GM23338 (cell line): Measurements from ENCODE around the gene ADORA3. TPM values are rescaled to one million over a fixed set of nuclear protein-coding genes. Genes with fewer than 3 reads are reported as not detected.

Source experiments
- ATAC-seq: fragments of 200-7000 bp; cut with Tn5 transposase; 3 replicates; pipeline ENCODE4 v1.9.1; 2020
- DNase-seq: peaks from one replicate; pipeline ENCODE4 v3.0.0-alpha.2; 2015; ENCODE audit warnings: low spot score
- H2AFZ ChIP-seq: fragments of 200-600 bp; sonication (generic); 2 replicates; pipeline ENCODE4 v1.8.0; 2016; ENCODE audit warnings: antibody characterized with exemption, mild to moderate bottlenecking, moderate library complexity
- H3F3A ChIP-seq: fragments of 200-600 bp; sonication (generic); replicated peaks from 2 replicates; pipeline ENCODE4 v1.8.0; 2017; ENCODE audit warnings: antibody characterized with exemption, mixed run types, low read depth
- H3K27ac ChIP-seq: fragments of 200-600 bp; sonication (generic); 2 replicates; pipeline ENCODE4 v1.6.1; 2016; ENCODE audit warnings: low read depth
- H3K27me3 ChIP-seq: fragments of 200-600 bp; sonication (generic); 2 replicates; pipeline ENCODE4 v1.8.0; 2016; ENCODE audit warnings: mild to moderate bottlenecking, mixed run types, moderate library complexity; ENCODE audit not compliant: insufficient read depth
- H3K36me3 ChIP-seq: fragments of 200-600 bp; sonication (generic); 2 replicates; pipeline ENCODE4 v1.8.0; 2016; ENCODE audit warnings: mild to moderate bottlenecking; ENCODE audit not compliant: insufficient read depth
- H3K4me1 ChIP-seq: fragments of 200-600 bp; sonication (generic); 2 replicates; pipeline ENCODE4 v1.8.0; 2016; ENCODE audit warnings: mild to moderate bottlenecking, moderate library complexity; ENCODE audit not compliant: insufficient read depth
- H3K4me2 ChIP-seq: fragments of 200-600 bp; sonication (generic); 2 replicates; pipeline ENCODE4 v1.7.1; 2017; ENCODE audit warnings: mixed run types
- H3K4me3 ChIP-seq: fragments of 200-600 bp; sonication (generic); 2 replicates; pipeline ENCODE4 v1.6.1; 2016; ENCODE audit warnings: mixed run types
- H3K79me2 ChIP-seq: fragments of 200-600 bp; sonication (generic); replicated peaks from 2 replicates; pipeline ENCODE4 v1.8.0; 2017; ENCODE audit warnings: mild to moderate bottlenecking; ENCODE audit not compliant: insufficient read depth
- H3K9me2 ChIP-seq: fragments of 200-600 bp; sonication (generic); 2 replicates; pipeline ENCODE4 v1.8.0; 2017; ENCODE audit not compliant: insufficient read depth
- H4K20me1 ChIP-seq: fragments of 200-600 bp; sonication (generic); replicated peaks from 2 replicates; pipeline ENCODE4 v1.8.0; 2017; ENCODE audit warnings: mild to moderate bottlenecking; ENCODE audit not compliant: insufficient read depth
- H3K27ac Mint-ChIP-seq: 2 replicates; pipeline ENCODE4 v1.8.0; 2020; ENCODE audit warnings: inconsistent platforms, mild to moderate bottlenecking, moderate library complexity, mixed read lengths
- H3K27me3 Mint-ChIP-seq: 3 replicates; pipeline ENCODE4 v1.8.0; 2022; ENCODE audit warnings: low read depth, mild to moderate bottlenecking, moderate library complexity, mixed read lengths, inconsistent platforms; ENCODE audit not compliant: insufficient read depth, poor library complexity
- H3K36me3 Mint-ChIP-seq: 3 replicates; pipeline ENCODE4 v1.8.0; 2021; ENCODE audit warnings: low read depth, mild to moderate bottlenecking, inconsistent platforms, moderate library complexity, mixed read lengths
- H3K4me1 Mint-ChIP-seq: 3 replicates; pipeline ENCODE4 v1.8.0; 2020; ENCODE audit warnings: mild to moderate bottlenecking, inconsistent platforms, mixed read lengths
- H3K4me3 Mint-ChIP-seq: 3 replicates; pipeline ENCODE4 v1.8.0; 2021; ENCODE audit warnings: moderate library complexity, mild to moderate bottlenecking, inconsistent platforms, mixed read lengths
- H3K9me3 Mint-ChIP-seq: 3 replicates; pipeline ENCODE4 v1.8.0; 2020; ENCODE audit warnings: moderate library complexity, mild to moderate bottlenecking, inconsistent platforms, mixed read lengths
- CTCF ChIP-seq, 2 experiments: fragments of 200-600 bp in 1 of 2; sonication (generic) in 1 of 2; conservative IDR thresholded peaks; 2 replicates each; pipeline versions ENCODE4 v1.5.1 to v1.6.1; 2016 to 2017; ENCODE audit warnings: antibody characterized with exemption in 2 of 2, low read depth in 2 of 2, mild to moderate bottlenecking in 2 of 2, moderate library complexity in 1 of 2
- EZH2 ChIP-seq: fragments of 200-600 bp; sonication (generic); IDR thresholded peaks from one replicate; pipeline ENCODE4 v1.8.0; 2017; ENCODE audit warnings: antibody characterized with exemption, mild to moderate bottlenecking, low read depth; ENCODE audit not compliant: unreplicated experiment
- EZH2phosphoT487 ChIP-seq: fragments of 200-600 bp; sonication (generic); IDR thresholded peaks from one replicate; pipeline ENCODE4 v1.8.1; 2018; ENCODE audit warnings: antibody characterized with exemption; ENCODE audit not compliant: unreplicated experiment
- NANOG ChIP-seq: IDR thresholded peaks from 2 replicates; pipeline ENCODE4 v1.6.1; 2016; ENCODE audit warnings: antibody characterized with exemption, borderline replicate concordance
- REST ChIP-seq: IDR thresholded peaks from one replicate; pipeline ENCODE4 v1.6.1; 2018; ENCODE audit warnings: antibody characterized with exemption; ENCODE audit not compliant: unreplicated experiment
- STAT1 ChIP-seq: IDR thresholded peaks from one replicate; pipeline ENCODE4 v1.6.1; 2016; ENCODE audit warnings: antibody characterized with exemption; ENCODE audit not compliant: unreplicated experiment
- ZNF114 ChIP-seq: fragments of 250-450 bp; sonication (Bioruptor Pico); IDR thresholded peaks from 2 replicates; pipeline ENCODE4 v1.5.0; 2020; ENCODE audit warnings: mild to moderate bottlenecking, moderate library complexity
- polyA plus RNA-seq: library from polyadenylated mRNA; unstranded; fragments of >200 nt; fragmentation: Nextera tagmentation; extraction: Ambion mirVana; gene quantifications from 2 replicates; pipeline ENCODE4 v1.2.1, GENCODE V29; 2016
- total RNA-seq: library from RNA; depleted of rRNA; stranded (reverse); fragments of >200 nt; shearing (Covaris generic); gene quantifications from 2 replicates; pipeline ENCODE4 v1.2.3, GENCODE V29; 2014
- TF ChIP-seq, protein P1 (sequence below): fragments of 250-450 bp; sonication (Bioruptor Pico); IDR thresholded peaks from 2 replicates; pipeline ENCODE4 v1.5.0; 2020; ENCODE audit warnings: mild to moderate bottlenecking, moderate library complexity
- TF ChIP-seq, protein P2 (sequence below): IDR thresholded peaks from 2 replicates; pipeline ENCODE4 v1.6.1; 2016; ENCODE audit warnings: antibody characterized with exemption

ADORA3 gene
- total and polyA plus RNA-seq, 2 experiments from 2014 or later: not detected

GRCh38 chr1:111471012-111471411 lies 32.4 kb downstream of the ADORA3 start:
- H3K79me2 ChIP-seq: no peaks in the 10 kb centered on the region
- Mint-ChIP-seq H3K27ac (no peak overlapping the region), H3K4me1 (no peaks in the 10 kb centered on the region), H3K27me3 (no peaks in the 10 kb centered on the region), H3K9me3 (no peaks in the 10 kb centered on the region), H3K4me3 (no peak overlapping the region), H3K36me3 (no peaks in the 10 kb centered on the region)
- TF ChIP-seq, protein P1, sequence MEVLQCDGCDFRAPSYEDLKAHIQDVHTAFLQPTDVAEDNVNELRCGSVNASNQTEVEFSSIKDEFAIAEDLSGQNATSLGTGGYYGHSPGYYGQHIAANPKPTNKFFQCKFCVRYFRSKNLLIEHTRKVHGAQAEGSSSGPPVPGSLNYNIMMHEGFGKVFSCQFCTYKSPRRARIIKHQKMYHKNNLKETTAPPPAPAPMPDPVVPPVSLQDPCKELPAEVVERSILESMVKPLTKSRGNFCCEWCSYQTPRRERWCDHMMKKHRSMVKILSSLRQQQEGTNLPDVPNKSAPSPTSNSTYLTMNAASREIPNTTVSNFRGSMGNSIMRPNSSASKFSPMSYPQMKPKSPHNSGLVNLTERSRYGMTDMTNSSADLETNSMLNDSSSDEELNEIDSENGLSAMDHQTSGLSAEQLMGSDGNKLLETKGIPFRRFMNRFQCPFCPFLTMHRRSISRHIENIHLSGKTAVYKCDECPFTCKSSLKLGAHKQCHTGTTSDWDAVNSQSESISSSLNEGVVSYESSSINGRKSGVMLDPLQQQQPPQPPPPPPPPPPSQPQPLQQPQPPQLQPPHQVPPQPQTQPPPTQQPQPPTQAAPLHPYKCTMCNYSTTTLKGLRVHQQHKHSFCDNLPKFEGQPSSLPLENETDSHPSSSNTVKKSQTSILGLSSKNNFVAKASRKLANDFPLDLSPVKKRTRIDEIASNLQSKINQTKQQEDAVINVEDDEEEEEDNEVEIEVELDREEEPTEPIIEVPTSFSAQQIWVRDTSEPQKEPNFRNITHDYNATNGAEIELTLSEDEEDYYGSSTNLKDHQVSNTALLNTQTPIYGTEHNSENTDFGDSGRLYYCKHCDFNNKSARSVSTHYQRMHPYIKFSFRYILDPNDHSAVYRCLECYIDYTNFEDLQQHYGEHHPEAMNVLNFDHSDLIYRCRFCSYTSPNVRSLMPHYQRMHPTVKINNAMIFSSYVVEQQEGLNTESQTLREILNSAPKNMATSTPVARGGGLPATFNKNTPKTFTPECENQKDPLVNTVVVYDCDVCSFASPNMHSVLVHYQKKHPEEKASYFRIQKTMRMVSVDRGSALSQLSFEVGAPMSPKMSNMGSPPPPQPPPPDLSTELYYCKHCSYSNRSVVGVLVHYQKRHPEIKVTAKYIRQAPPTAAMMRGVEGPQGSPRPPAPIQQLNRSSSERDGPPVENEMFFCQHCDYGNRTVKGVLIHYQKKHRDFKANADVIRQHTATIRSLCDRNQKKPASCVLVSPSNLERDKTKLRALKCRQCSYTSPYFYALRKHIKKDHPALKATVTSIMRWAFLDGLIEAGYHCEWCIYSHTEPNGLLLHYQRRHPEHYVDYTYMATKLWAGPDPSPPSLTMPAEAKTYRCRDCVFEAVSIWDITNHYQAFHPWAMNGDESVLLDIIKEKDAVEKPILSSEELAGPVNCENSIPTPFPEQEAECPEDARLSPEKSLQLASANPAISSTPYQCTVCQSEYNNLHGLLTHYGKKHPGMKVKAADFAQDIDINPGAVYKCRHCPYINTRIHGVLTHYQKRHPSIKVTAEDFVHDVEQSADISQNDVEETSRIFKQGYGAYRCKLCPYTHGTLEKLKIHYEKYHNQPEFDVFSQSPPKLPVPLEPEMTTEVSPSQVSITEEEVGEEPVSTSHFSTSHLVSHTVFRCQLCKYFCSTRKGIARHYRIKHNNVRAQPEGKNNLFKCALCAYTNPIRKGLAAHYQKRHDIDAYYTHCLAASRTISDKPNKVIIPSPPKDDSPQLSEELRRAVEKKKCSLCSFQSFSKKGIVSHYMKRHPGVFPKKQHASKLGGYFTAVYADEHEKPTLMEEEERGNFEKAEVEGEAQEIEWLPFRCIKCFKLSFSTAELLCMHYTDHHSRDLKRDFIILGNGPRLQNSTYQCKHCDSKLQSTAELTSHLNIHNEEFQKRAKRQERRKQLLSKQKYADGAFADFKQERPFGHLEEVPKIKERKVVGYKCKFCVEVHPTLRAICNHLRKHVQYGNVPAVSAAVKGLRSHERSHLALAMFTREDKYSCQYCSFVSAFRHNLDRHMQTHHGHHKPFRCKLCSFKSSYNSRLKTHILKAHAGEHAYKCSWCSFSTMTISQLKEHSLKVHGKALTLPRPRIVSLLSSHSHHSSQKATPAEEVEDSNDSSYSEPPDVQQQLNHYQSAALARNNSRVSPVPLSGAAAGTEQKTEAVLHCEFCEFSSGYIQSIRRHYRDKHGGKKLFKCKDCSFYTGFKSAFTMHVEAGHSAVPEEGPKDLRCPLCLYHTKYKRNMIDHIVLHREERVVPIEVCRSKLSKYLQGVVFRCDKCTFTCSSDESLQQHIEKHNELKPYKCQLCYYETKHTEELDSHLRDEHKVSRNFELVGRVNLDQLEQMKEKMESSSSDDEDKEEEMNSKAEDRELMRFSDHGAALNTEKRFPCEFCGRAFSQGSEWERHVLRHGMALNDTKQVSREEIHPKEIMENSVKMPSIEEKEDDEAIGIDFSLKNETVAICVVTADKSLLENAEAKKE: no peak
- no peak for TF ChIP-seq EZH2
- TF ChIP-seq ZNF114 (CRISPR knock-in tag): no peak
- no peak for TF ChIP-seq REST
- TF ChIP-seq, protein P2, sequence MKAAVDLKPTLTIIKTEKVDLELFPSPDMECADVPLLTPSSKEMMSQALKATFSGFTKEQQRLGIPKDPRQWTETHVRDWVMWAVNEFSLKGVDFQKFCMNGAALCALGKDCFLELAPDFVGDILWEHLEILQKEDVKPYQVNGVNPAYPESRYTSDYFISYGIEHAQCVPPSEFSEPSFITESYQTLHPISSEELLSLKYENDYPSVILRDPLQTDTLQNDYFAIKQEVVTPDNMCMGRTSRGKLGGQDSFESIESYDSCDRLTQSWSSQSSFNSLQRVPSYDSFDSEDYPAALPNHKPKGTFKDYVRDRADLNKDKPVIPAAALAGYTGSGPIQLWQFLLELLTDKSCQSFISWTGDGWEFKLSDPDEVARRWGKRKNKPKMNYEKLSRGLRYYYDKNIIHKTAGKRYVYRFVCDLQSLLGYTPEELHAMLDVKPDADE: no peak
- no peak for TF ChIP-seq CTCF (conservative IDR thresholded peaks at IDR 0.05; ENCODE audit: low read depth in 2 of 2)
- no peak for TF ChIP-seq STAT1
- no peak for TF ChIP-seq NANOG
- no peak for TF ChIP-seq EZH2phosphoT487
- DNase-seq (no peak), ATAC-seq (no peak)
- no peaks in the 10 kb centered on the region for H4K20me1 ChIP-seq
- H2AFZ ChIP-seq: no peak overlapping the region
- no peaks in the 10 kb centered on the region for H3K4me1 ChIP-seq
- no peak overlapping the region for H3K4me3 ChIP-seq
- no peak overlapping the region for H3K4me2 ChIP-seq
- no peaks in the 10 kb centered on the region; the same call in 1 of the 2 replicates for H3K9me2 ChIP-seq
- no peaks in the 10 kb centered on the region for H3K27me3 ChIP-seq
- H3K36me3 ChIP-seq: no peaks in the 10 kb centered on the region
- no peak overlapping the region for H3K27ac ChIP-seq
- no peaks in the 10 kb centered on the region for H3F3A ChIP-seq
